DND-41 (cell line): ENCODE measurements around the gene MAPK10.

Experiments
- EZH2 ChIP-seq: IDR thresholded peaks from 3 replicates; pipeline ENCODE4 v1.6.1; 2012; ENCODE audit warnings: borderline replicate concordance, low read depth, mild to moderate bottlenecking, moderate library complexity, low read length, inconsistent platforms; ENCODE audit not compliant: severe bottlenecking
- TF ChIP-seq, protein P1 (sequence below): IDR thresholded peaks from 2 replicates; pipeline ENCODE4 v1.5.1; 2012; ENCODE audit warnings: borderline replicate concordance, low read length, moderate library complexity, mild to moderate bottlenecking; ENCODE audit not compliant: poor library complexity, severe bottlenecking; ENCODE audit errors: extremely low read depth

DNA sequence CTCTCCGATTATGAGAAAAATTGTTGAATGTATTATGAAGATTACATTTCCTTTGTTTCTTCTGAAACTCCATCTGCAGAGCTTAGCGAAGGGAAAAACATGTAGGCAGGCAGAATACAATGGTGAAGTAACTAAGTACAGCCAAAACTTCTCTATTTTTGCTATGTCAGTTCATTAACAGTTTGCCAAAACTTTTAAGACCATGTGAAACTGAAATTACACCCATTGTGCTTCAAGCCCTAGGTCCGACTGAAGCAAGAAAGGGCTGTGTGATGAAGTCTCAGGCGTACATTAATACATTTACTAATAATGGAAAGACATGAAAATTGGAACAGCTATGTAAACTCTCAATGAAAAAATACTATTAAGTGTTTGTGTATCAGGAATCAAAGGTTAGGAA lies 398.0 kb downstream of the MAPK10 start:
- TF ChIP-seq, protein P1, sequence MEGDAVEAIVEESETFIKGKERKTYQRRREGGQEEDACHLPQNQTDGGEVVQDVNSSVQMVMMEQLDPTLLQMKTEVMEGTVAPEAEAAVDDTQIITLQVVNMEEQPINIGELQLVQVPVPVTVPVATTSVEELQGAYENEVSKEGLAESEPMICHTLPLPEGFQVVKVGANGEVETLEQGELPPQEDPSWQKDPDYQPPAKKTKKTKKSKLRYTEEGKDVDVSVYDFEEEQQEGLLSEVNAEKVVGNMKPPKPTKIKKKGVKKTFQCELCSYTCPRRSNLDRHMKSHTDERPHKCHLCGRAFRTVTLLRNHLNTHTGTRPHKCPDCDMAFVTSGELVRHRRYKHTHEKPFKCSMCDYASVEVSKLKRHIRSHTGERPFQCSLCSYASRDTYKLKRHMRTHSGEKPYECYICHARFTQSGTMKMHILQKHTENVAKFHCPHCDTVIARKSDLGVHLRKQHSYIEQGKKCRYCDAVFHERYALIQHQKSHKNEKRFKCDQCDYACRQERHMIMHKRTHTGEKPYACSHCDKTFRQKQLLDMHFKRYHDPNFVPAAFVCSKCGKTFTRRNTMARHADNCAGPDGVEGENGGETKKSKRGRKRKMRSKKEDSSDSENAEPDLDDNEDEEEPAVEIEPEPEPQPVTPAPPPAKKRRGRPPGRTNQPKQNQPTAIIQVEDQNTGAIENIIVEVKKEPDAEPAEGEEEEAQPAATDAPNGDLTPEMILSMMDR = no peak
- no peak for TF ChIP-seq EZH2
